Ishikawa (cell line): ENCODE results near the gene THRA.

Source experiments
- EGR1 ChIP-seq: IDR thresholded peaks from 2 replicates; pipeline ENCODE4 v1.6.1; 2012
- REST ChIP-seq: IDR thresholded peaks from 2 replicates; pipeline ENCODE4 v1.6.1; 2012; ENCODE audit warnings: low read depth, mild to moderate bottlenecking
- TAF1 ChIP-seq: IDR thresholded peaks from 2 replicates; pipeline ENCODE4 v1.6.1; 2012; ENCODE audit warnings: low read depth, mild to moderate bottlenecking
- TEAD4 ChIP-seq: IDR thresholded peaks from 2 replicates; pipeline ENCODE4 v1.6.1; 2012

- TF ChIP-seq EGR1 (no peak), REST (no peak), TEAD4 (no peak), TAF1 (no peak)
Measured at GRCh38 chr17:40026816-40027613, 35.8 kb upstream of the THRA start.
